Esophagus muscularis mucosa (tissue), 4 donors: ENCODE measurements around the gene KCNQ1. TPM values are rescaled to one million over a fixed set of nuclear protein-coding genes. Genes with fewer than 3 reads are reported as not detected.

Experiments used
- DNase-seq: peaks from one replicate; pipeline ENCODE4 v3.0.0-alpha.2; 2017; ENCODE audit errors: extremely low spot score
- H3K27ac ChIP-seq, 4 donors: fragments of 200-600 bp; sonication (generic); replicated peaks in 1 of 4; 1 replicate in 3 of 4; 2 replicates in 1 of 4; pipeline ENCODE4 v1.5.1; 2016 to 2019; ENCODE audit warnings: mild to moderate bottlenecking in 1 of 4
- H3K27me3 ChIP-seq, 4 donors: fragments of 200-600 bp; sonication (generic); one replicate each; pipeline versions ENCODE4 v1.5.1 to v1.6.0; 2016 to 2019
- H3K36me3 ChIP-seq, 4 donors: fragments of 200-600 bp; sonication (generic); one replicate each; pipeline ENCODE4 v1.5.1; 2016 to 2019
- H3K4me1 ChIP-seq, 4 donors: fragments of 200-600 bp; sonication (generic); one replicate each; pipeline ENCODE4 v1.5.1; 2016 to 2019
- H3K4me3 ChIP-seq, 4 donors: fragments of 200-600 bp; sonication (generic); 1 replicate in 2 of 4; 2 replicates in 2 of 4; pipeline ENCODE4 v1.5.1; 2016 to 2019; ENCODE audit warnings: mild to moderate bottlenecking in 4 of 4, moderate library complexity in 1 of 4
- H3K9me3 ChIP-seq, 4 donors: fragments of 200-600 bp; sonication (generic); 1 replicate in 3 of 4; 2 replicates in 1 of 4; pipeline ENCODE4 v1.5.1; 2016 to 2019
- EP300 ChIP-seq: sonication (generic); formaldehyde crosslinking; IDR thresholded peaks from one replicate; pipeline ENCODE4 v1.6.1; 2017; ENCODE audit warnings: antibody characterized with exemption
- POLR2A ChIP-seq: fragments of 450-650 bp; IDR thresholded peaks from one replicate; pipeline ENCODE4 v1.6.1; 2017; ENCODE audit warnings: antibody characterized with exemption, moderate library complexity, mild to moderate bottlenecking, low read depth
- POLR2AphosphoS5 ChIP-seq, 2 donors: sonication (generic); formaldehyde crosslinking; IDR thresholded peaks; one replicate each; pipeline ENCODE4 v1.6.1; 2017; ENCODE audit warnings: antibody characterized with exemption in 2 of 2
- WGBS: methylation state at CpG from one replicate; pipeline ENCODE4 v1.1.5; 2018; 5-methylcytosine and 5-hydroxymethylcytosine counted together
- intact Hi-C: fragments of 100-400 bp; cut with DNase I; formaldehyde crosslinking; loops from one replicate; pipeline ENCODE4 v1.15.1; 2023
- total RNA-seq, 4 donors: library from RNA; depleted of rRNA; stranded (reverse); fragments of >200 nt; gene quantifications; one replicate each; pipeline versions ENCODE4 v1.1.0 to v1.2.1, GENCODE V29; 2016
- TF ChIP-seq, protein P1 (sequence below), 3 experiments: fragments of 200-600 bp in 2 of 3; fragments of 450-650 bp in 1 of 3; sonication (generic) in 2 of 3; IDR thresholded peaks; one replicate each; pipeline ENCODE4 v1.5.1; 2017 to 2019; ENCODE audit warnings: antibody characterized with exemption in 3 of 3, mild to moderate bottlenecking in 2 of 3, moderate library complexity in 1 of 3

The KCNQ1 gene
- total RNA-seq, 4 donors from 2014 or later: 2.1 to 5.9 (median 4.3) TPM

DNA sequence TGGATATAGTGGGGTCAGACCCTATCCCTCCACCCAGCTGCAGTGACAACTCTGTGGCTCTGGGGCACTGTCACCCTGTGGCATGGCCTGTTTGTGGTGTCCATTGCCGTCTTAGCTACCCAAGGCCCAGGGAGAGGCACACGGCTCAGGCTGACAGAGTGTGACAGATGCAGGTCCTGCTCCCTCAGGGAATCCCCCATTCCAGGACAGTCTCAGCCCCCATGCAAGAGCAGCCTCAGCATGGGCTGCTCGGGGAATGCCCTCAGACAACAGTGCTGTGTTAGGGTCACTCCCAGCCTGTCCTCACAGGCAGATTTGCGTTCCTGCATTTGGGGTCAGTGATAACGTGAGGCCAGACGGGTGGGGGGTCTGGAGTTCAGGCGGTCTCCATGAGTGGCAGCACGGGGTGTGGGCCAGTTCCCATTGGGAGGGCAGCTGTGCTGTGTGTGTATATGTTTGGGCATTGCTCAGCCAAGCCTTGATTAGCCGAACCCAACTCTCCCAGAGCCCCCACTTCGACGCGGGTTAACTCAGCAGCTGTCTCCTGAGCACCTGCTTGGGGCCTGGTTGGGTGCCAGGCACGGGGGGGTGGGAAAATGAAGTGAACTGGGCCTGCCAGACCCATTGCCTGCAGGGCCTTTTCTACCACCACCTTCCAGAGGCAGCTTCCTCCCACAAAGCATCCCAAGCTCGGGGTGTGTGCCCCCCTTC lies 260.2 kb downstream of the KCNQ1 start:
- no peak overlapping the region for H3K4me3 ChIP-seq
- H3K27ac ChIP-seq: no peak overlapping the region
- intact Hi-C loops: loop anchor here (5.0 kb wide), 1 partner anchor 122 kb away; no protein-coding TSS in a partner anchor
- H3K9me3 ChIP-seq: peaks cover 0 to 6% (median 0%) of the 10 kb centered on the region in 4 donors
- no peaks in the 10 kb centered on the region for H3K36me3 ChIP-seq
- H3K27me3 ChIP-seq: no peaks in the 10 kb centered on the region
- TF ChIP-seq POLR2A (no peak), POLR2AphosphoS5 (IDR thresholded peaks at IDR 0.05) (no peak), EP300 (no peak)
- TF ChIP-seq, protein P1, sequence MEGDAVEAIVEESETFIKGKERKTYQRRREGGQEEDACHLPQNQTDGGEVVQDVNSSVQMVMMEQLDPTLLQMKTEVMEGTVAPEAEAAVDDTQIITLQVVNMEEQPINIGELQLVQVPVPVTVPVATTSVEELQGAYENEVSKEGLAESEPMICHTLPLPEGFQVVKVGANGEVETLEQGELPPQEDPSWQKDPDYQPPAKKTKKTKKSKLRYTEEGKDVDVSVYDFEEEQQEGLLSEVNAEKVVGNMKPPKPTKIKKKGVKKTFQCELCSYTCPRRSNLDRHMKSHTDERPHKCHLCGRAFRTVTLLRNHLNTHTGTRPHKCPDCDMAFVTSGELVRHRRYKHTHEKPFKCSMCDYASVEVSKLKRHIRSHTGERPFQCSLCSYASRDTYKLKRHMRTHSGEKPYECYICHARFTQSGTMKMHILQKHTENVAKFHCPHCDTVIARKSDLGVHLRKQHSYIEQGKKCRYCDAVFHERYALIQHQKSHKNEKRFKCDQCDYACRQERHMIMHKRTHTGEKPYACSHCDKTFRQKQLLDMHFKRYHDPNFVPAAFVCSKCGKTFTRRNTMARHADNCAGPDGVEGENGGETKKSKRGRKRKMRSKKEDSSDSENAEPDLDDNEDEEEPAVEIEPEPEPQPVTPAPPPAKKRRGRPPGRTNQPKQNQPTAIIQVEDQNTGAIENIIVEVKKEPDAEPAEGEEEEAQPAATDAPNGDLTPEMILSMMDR (IDR thresholded peaks at IDR 0.05): no peak
- H3K4me1 ChIP-seq: peaks cover 12 to 47% (median 39%) of the 10 kb centered on the region in 4 donors
- WGBS: 57% methylated on average over 7 of the region's 14 CpGs
- no peak for DNase-seq

DNA sequence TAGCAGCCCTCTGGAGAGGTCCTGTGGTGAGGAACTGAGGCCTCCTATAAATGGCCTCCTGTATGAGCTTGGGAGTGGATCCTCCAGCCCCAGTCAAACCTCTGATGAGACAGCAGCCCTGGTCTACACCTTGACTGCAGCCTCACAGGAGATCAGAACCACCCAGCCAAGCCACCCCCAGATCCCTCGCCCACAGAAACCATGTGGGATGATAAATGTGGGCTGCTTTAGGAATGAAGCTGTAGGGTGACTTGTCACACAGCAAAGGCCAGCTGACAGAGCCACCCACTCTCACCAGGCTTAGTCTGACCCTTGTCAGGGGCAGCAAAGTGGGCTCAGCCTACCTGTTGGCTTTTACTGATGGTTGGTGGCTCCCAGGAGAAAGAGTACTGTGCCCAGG lies 261.5 kb downstream of the KCNQ1 start:
- Histone ChIP-seq H3K4me3 (no peak overlapping the region), H3K27me3 (no peaks in the 10 kb centered on the region), H3K36me3 (no peaks in the 10 kb centered on the region), H3K27ac (no peak overlapping the region), H3K9me3 (peaks cover 0 to 6% (median 0%) of the 10 kb centered on the region in 4 donors), H3K4me1 (peaks cover 12 to 37% (median 28%) of the 10 kb centered on the region in 4 donors)
- intact Hi-C loops: no loop called here
- DNase-seq: no peak
- WGBS: 100% methylated on average over 1 of the region's 1 CpG
- TF ChIP-seq POLR2A: no peak
- TF ChIP-seq, protein P1 (IDR thresholded peaks at IDR 0.05): no peak
- no peak for TF ChIP-seq POLR2AphosphoS5 (IDR thresholded peaks at IDR 0.05)
- no peak for TF ChIP-seq EP300

DNA sequence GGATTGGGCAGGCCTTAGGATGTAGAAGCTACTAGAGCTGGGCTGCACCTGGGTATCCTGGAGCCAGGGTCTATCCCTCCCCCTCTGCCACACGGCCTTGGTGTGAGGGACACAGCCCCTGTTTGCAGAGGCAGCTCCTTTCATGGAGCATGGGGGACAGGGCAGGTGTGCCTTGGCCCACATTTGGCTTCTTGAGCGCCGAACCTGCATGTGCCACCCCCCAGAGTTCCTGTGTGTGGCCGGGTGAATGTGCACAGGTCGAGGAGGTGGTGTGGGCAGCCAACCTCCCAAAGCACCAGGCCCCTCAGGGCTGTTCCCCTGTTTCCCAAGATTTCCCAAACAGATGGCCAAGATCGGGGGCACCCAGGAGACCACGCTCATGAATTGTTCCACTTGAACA lies 262.9 kb downstream of the KCNQ1 start:
- Histone ChIP-seq H3K4me3 (no peak overlapping the region), H3K36me3 (no peaks in the 10 kb centered on the region), H3K27me3 (no peaks in the 10 kb centered on the region), H3K27ac (peak overlapping the region; percentile 80 to 89 (median 88)), H3K4me1 (peaks cover 12 to 36% (median 28%) of the 10 kb centered on the region in 4 donors), H3K9me3 (peaks cover 0 to 6% (median 0%) of the 10 kb centered on the region in 4 donors)
- no peak for TF ChIP-seq POLR2AphosphoS5 (IDR thresholded peaks at IDR 0.05)
- TF ChIP-seq, protein P1 (IDR thresholded peaks at IDR 0.05): no peak
- no peak for TF ChIP-seq POLR2A
- TF ChIP-seq EP300: no peak
- intact Hi-C loops: loop anchor here (2.0 kb wide), 1 partner anchor 71 kb away; no protein-coding TSS in a partner anchor
- 71% methylated on average over 5 of the region's 7 CpGs for WGBS
- no peak for DNase-seq

DNA sequence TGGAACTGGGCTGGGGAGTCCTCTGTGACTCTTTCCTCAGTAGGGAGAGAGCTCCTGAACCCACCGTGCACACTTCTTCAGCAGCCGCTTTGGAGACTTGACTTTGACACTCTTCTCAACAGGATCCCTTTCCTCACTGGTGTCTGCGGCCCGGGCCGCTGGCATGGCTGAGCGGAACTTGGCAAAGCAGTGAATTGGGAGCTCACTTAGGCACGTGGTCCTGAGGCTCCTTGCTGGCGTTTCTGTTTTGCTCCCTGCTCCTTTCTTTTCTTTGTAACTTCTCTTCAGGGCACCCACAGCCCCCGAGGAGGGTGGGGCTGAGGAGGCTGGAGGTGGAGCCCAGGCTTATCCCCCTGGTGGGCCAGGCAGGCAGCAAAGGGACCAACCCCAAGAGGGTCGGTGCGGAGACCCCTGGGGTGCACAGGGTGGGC lies 263.4 kb downstream of the KCNQ1 start:
- Histone ChIP-seq H3K9me3 (peaks cover 0 to 6% (median 0%) of the 10 kb centered on the region in 4 donors), H3K4me3 (peak overlapping the region; percentile 28 to 35 (median 32)), H3K27me3 (no peaks in the 10 kb centered on the region), H3K27ac (peak overlapping the region; percentile 80 to 89 (median 88)), H3K36me3 (no peaks in the 10 kb centered on the region), H3K4me1 (peaks cover 12 to 35% (median 28%) of the 10 kb centered on the region in 4 donors)
- intact Hi-C loops: loop anchor here (2.0 kb wide), 1 partner anchor 71 kb away; no protein-coding TSS in a partner anchor
- TF ChIP-seq, protein P1 (IDR thresholded peaks at IDR 0.05): peak in 1 of 3 experiments; percentile 9
- TF ChIP-seq POLR2AphosphoS5 (IDR thresholded peaks at IDR 0.05) (peak; percentile 20 to 34), EP300 (no peak), POLR2A (no peak)
- DNase-seq: no peak
- 34% methylated on average over 11 of the region's 11 CpGs for WGBS
